ENCODE results near the gene OXSR1. TPM values are rescaled to one million over a fixed set of nuclear protein-coding genes. Genes with fewer than 3 reads are reported as not detected.

Gene OXSR1
- total and polyA plus RNA-seq, 2 experiments from 2014 or later: 16.0 to 41.1 TPM

GRCh38 chr3:38127611-38128302 is 37.6 kb upstream of the OXSR1 start:
- ATAC-seq (no peak), DNase-seq (ENCODE audit: low spot score) (no peak)
- no peak overlapping the region for H3K27ac ChIP-seq (ENCODE audit: low read depth)
- H3K4me2 ChIP-seq: no peak overlapping the region
- no peak overlapping the region for H3K4me3 ChIP-seq
- no peaks in the 10 kb centered on the region for H3K9me2 ChIP-seq (ENCODE audit: insufficient read depth)
- H4K20me1 ChIP-seq (replicated peaks; ENCODE audit: insufficient read depth): peaks cover 13% of the 10 kb centered on the region; the same call in 1 of the 2 replicates
- peaks cover 4% of the 10 kb centered on the region for H3K27me3 Mint-ChIP-seq (ENCODE audit: insufficient read depth, low read depth, poor library complexity)
- no peak overlapping the region for H3K27ac Mint-ChIP-seq
- no peaks in the 10 kb centered on the region for H3K9me3 Mint-ChIP-seq
- H3K4me1 Mint-ChIP-seq: no peaks in the 10 kb centered on the region; the same call in 2 of the 3 replicates
- H3F3A ChIP-seq (replicated peaks; ENCODE audit: low read depth): 0 out of 2 replicates have a peak, but pooled peaks cover 3% of the 10 kb centered on the region
- H3K4me1 ChIP-seq (ENCODE audit: insufficient read depth): no peaks in the 10 kb centered on the region
- TF ChIP-seq JUNB (IDR thresholded peaks at IDR 0.05; ENCODE audit: unreplicated experiment) (no peak), CTCF (conservative IDR thresholded peaks at IDR 0.05; ENCODE audit: low read depth in 2 of 2) (no peak), NANOG (IDR thresholded peaks at IDR 0.05; ENCODE audit: borderline replicate concordance) (no peak), REST (IDR thresholded peaks at IDR 0.05; ENCODE audit: unreplicated experiment) (no peak), EZH2phosphoT487 (IDR thresholded peaks at IDR 0.05; ENCODE audit: unreplicated experiment) (no peak)
- no peaks in the 10 kb centered on the region for H3K79me2 ChIP-seq (replicated peaks; ENCODE audit: insufficient read depth)
- H3K4me3 Mint-ChIP-seq: no peak overlapping the region
- H3K36me3 ChIP-seq (ENCODE audit: insufficient read depth): peaks cover 28% of the 10 kb centered on the region
- no peaks in the 10 kb centered on the region for H3K27me3 ChIP-seq (ENCODE audit: insufficient read depth)
- H3K36me3 Mint-ChIP-seq (ENCODE audit: low read depth): peaks cover 68% of the 10 kb centered on the region
- no peak overlapping the region for H2AFZ ChIP-seq

GRCh38 chr3:38128303-38128655 is 37.1 kb upstream of the OXSR1 start:
- 0 out of 2 replicates have a peak, but pooled peaks cover 3% of the 10 kb centered on the region for H3F3A ChIP-seq (replicated peaks; ENCODE audit: low read depth)
- H3K27ac ChIP-seq (ENCODE audit: low read depth): no peak overlapping the region
- H3K27ac Mint-ChIP-seq: no peak overlapping the region
- H3K4me1 ChIP-seq (ENCODE audit: insufficient read depth): no peaks in the 10 kb centered on the region
- no peaks in the 10 kb centered on the region for H3K79me2 ChIP-seq (replicated peaks; ENCODE audit: insufficient read depth)
- no peak overlapping the region for H3K4me3 Mint-ChIP-seq
- H4K20me1 ChIP-seq (replicated peaks; ENCODE audit: insufficient read depth): peaks cover 13% of the 10 kb centered on the region; the same call in 1 of the 2 replicates
- DNase-seq (ENCODE audit: low spot score) (no peak), ATAC-seq (no peak)
- H3K9me3 Mint-ChIP-seq: no peaks in the 10 kb centered on the region
- H3K27me3 Mint-ChIP-seq (ENCODE audit: insufficient read depth, low read depth, poor library complexity): peaks cover 4% of the 10 kb centered on the region
- no peak overlapping the region for H3K4me3 ChIP-seq
- H3K27me3 ChIP-seq (ENCODE audit: insufficient read depth): no peaks in the 10 kb centered on the region
- no peaks in the 10 kb centered on the region; the same call in 2 of the 3 replicates for H3K4me1 Mint-ChIP-seq
- H3K36me3 ChIP-seq (ENCODE audit: insufficient read depth): peaks cover 28% of the 10 kb centered on the region
- no peak overlapping the region for H2AFZ ChIP-seq
- no peaks in the 10 kb centered on the region for H3K9me2 ChIP-seq (ENCODE audit: insufficient read depth)
- peaks cover 67% of the 10 kb centered on the region for H3K36me3 Mint-ChIP-seq (ENCODE audit: low read depth)
- H3K4me2 ChIP-seq: no peak overlapping the region
- TF ChIP-seq ETS1 (IDR thresholded peaks at IDR 0.05) (no peak), JUNB (IDR thresholded peaks at IDR 0.05; ENCODE audit: unreplicated experiment) (no peak), REST (IDR thresholded peaks at IDR 0.05; ENCODE audit: unreplicated experiment) (no peak), STAT1 (IDR thresholded peaks at IDR 0.05; ENCODE audit: unreplicated experiment) (no peak)
